ENCODE measurements around the gene TRIM33.

DNA sequence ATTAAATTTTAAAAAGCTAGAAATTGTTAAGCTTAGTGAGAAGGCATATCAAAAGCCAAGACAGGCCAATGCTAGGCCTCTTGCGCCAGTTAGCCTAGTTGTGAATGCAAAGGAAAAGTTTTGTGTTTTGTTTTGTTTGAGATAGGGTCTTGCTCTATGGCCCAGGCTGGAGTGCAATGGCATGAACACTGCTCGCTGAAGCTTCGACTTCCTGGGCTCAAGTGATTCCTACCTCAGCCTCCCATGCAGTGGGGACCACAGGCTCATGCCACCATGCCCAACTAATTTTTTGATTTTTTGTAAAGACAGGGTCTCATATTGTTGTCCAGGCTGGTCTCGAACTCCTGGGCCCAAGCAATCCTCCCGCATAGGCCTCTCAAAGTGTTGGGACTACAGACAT is 40.3 kb downstream of the TRIM33 start:
- TF ChIP-seq, protein P1, sequence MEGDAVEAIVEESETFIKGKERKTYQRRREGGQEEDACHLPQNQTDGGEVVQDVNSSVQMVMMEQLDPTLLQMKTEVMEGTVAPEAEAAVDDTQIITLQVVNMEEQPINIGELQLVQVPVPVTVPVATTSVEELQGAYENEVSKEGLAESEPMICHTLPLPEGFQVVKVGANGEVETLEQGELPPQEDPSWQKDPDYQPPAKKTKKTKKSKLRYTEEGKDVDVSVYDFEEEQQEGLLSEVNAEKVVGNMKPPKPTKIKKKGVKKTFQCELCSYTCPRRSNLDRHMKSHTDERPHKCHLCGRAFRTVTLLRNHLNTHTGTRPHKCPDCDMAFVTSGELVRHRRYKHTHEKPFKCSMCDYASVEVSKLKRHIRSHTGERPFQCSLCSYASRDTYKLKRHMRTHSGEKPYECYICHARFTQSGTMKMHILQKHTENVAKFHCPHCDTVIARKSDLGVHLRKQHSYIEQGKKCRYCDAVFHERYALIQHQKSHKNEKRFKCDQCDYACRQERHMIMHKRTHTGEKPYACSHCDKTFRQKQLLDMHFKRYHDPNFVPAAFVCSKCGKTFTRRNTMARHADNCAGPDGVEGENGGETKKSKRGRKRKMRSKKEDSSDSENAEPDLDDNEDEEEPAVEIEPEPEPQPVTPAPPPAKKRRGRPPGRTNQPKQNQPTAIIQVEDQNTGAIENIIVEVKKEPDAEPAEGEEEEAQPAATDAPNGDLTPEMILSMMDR (IDR thresholded peaks at IDR 0.05): no peak
- TF ChIP-seq FOXJ3 (CRISPR knock-in tag; IDR thresholded peaks at IDR 0.05; ENCODE audit: borderline replicate concordance): no peak
- TF ChIP-seq, protein P2, sequence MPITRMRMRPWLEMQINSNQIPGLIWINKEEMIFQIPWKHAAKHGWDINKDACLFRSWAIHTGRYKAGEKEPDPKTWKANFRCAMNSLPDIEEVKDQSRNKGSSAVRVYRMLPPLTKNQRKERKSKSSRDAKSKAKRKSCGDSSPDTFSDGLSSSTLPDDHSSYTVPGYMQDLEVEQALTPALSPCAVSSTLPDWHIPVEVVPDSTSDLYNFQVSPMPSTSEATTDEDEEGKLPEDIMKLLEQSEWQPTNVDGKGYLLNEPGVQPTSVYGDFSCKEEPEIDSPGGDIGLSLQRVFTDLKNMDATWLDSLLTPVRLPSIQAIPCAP (CRISPR knock-in tag; IDR thresholded peaks at IDR 0.05): no peak
- TF ChIP-seq, protein P3, sequence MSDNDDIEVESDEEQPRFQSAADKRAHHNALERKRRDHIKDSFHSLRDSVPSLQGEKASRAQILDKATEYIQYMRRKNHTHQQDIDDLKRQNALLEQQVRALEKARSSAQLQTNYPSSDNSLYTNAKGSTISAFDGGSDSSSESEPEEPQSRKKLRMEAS (CRISPR knock-in tag; IDR thresholded peaks at IDR 0.05): no peak
- TF ChIP-seq ZNF121 (CRISPR knock-in tag; IDR thresholded peaks at IDR 0.05): peak; percentile 63; the same call in 1 of the 2 replicates
- no peak for TF ChIP-seq JAZF1 (CRISPR knock-in tag; IDR thresholded peaks at IDR 0.05)
- TF ChIP-seq NFYB (CRISPR knock-in tag; conservative IDR thresholded peaks at IDR 0.05; ENCODE audit: low read depth): no peak
- TF ChIP-seq, protein P4, sequence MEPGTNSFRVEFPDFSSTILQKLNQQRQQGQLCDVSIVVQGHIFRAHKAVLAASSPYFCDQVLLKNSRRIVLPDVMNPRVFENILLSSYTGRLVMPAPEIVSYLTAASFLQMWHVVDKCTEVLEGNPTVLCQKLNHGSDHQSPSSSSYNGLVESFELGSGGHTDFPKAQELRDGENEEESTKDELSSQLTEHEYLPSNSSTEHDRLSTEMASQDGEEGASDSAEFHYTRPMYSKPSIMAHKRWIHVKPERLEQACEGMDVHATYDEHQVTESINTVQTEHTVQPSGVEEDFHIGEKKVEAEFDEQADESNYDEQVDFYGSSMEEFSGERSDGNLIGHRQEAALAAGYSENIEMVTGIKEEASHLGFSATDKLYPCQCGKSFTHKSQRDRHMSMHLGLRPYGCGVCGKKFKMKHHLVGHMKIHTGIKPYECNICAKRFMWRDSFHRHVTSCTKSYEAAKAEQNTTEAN (CRISPR knock-in tag; IDR thresholded peaks at IDR 0.05): no peak
- TF ChIP-seq, protein P5, sequence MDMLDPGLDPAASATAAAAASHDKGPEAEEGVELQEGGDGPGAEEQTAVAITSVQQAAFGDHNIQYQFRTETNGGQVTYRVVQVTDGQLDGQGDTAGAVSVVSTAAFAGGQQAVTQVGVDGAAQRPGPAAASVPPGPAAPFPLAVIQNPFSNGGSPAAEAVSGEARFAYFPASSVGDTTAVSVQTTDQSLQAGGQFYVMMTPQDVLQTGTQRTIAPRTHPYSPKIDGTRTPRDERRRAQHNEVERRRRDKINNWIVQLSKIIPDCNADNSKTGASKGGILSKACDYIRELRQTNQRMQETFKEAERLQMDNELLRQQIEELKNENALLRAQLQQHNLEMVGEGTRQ (CRISPR knock-in tag; IDR thresholded peaks at IDR 0.05): no peak
- TF ChIP-seq NR3C1 (CRISPR knock-in tag; conservative IDR thresholded peaks at IDR 0.05; ENCODE audit: low read depth): no peak
- no peak for TF ChIP-seq ZBTB21 (CRISPR knock-in tag; IDR thresholded peaks at IDR 0.05; ENCODE audit: borderline replicate concordance)
- no peak for TF ChIP-seq CBFB (CRISPR knock-in tag; IDR thresholded peaks at IDR 0.05; ENCODE audit: low read depth)
- TF ChIP-seq CREB1 (CRISPR knock-in tag; IDR thresholded peaks at IDR 0.05): no peak
